Measurements from ENCODE around the gene MBNL2.

MBNL2 gene

GRCh38 chr13:97390941-97391600 lies 168.9 kb downstream of the MBNL2 start:
- ChIA-PET POLR2A (no interaction called here), CTCF (no interaction called here)
- no peak for DNase-seq

GRCh38 chr13:97392020-97392419 lies 169.9 kb downstream of the MBNL2 start:
- Histone ChIP-seq H3K9me3 (ENCODE audit: control extremely low read depth in 1 of 5, control insufficient read depth in 4 of 5, insufficient read depth in 2 of 5, low read depth in 1 of 5, low read length in 4 of 5) (no peaks in the 10 kb centered on the region), H3K27ac (ENCODE audit: insufficient read depth in 1 of 2, low read depth in 1 of 2, low read length in 2 of 2, poor library complexity in 1 of 2, severe bottlenecking in 2 of 2) (no peak overlapping the region), H3K4me1 (ENCODE audit: control extremely low read depth in 1 of 4, control insufficient read depth in 4 of 4, insufficient read depth in 4 of 4, low read length in 3 of 4) (peaks cover 6 to 27% (median 14%) of the 10 kb centered on the region in 4 experiments), H3K27me3 (replicated peaks in 2 of 5; ENCODE audit: control insufficient read depth in 4 of 5, insufficient read depth in 5 of 5, low read length in 4 of 5) (no peaks in the 10 kb centered on the region), H3K4me3 (ENCODE audit: control insufficient read depth in 1 of 7, extremely low read depth in 1 of 7, insufficient read depth in 4 of 7, low read depth in 2 of 7, low read length in 6 of 7) (no peak overlapping the region), H3K36me3 (ENCODE audit: control insufficient read depth in 4 of 4, insufficient read depth in 4 of 4, low read length in 3 of 4) (peaks cover 0 to 9% (median 2%) of the 10 kb centered on the region in 4 experiments)
- POLR2A ChIA-PET = no interaction called here
- WGBS (ENCODE audit: insufficient coverage) = no CpG with 5 or more reads among the region's 1 CpG
- DNase-seq = no peak
- CTCF ChIA-PET = interaction anchor here (0.9 kb wide), 1 partner anchor 282 kb away, joined by 4 read pairs; no protein-coding TSS in a partner anchor

More at GRCh38 chr13:97390941-97391600, 168.9 kb downstream of the MBNL2 start:
- H3K9me3 ChIP-seq (ENCODE audit: control extremely low read depth in 1 of 5, control insufficient read depth in 4 of 5, insufficient read depth in 2 of 5, low read depth in 1 of 5, low read length in 4 of 5) = no peaks in the 10 kb centered on the region
- H3K4me1 ChIP-seq (ENCODE audit: control extremely low read depth in 1 of 4, control insufficient read depth in 4 of 4, insufficient read depth in 4 of 4, low read length in 3 of 4) = peaks cover 9 to 37% (median 21%) of the 10 kb centered on the region in 4 experiments
- no peaks in the 10 kb centered on the region for H3K27me3 ChIP-seq (replicated peaks in 2 of 5; ENCODE audit: control insufficient read depth in 4 of 5, insufficient read depth in 5 of 5, low read length in 4 of 5)
- peaks cover 0 to 9% (median 2%) of the 10 kb centered on the region in 4 experiments for H3K36me3 ChIP-seq (ENCODE audit: control insufficient read depth in 4 of 4, insufficient read depth in 4 of 4, low read length in 3 of 4)
- H3K27ac ChIP-seq (ENCODE audit: insufficient read depth in 1 of 2, low read depth in 1 of 2, low read length in 2 of 2, poor library complexity in 1 of 2, severe bottlenecking in 2 of 2) = no peak overlapping the region
- H3K4me3 ChIP-seq (ENCODE audit: control insufficient read depth in 1 of 7, extremely low read depth in 1 of 7, insufficient read depth in 4 of 7, low read depth in 2 of 7, low read length in 6 of 7) = no peak overlapping the region
- no CpG with 5 or more reads among the region's 3 CpGs for WGBS (ENCODE audit: insufficient coverage)

GRCh38 chr13:97394542-97394941 lies 172.4 kb downstream of the MBNL2 start:
- H3K27ac ChIP-seq (ENCODE audit: insufficient read depth in 1 of 2, low read depth in 1 of 2, low read length in 2 of 2, poor library complexity in 1 of 2, severe bottlenecking in 2 of 2) = no peak overlapping the region
- CTCF ChIA-PET = no interaction called here

GRCh38 chr13:97395447-97396136 lies 173.5 kb downstream of the MBNL2 start:
- Histone ChIP-seq H3K36me3 (ENCODE audit: control insufficient read depth in 4 of 4, insufficient read depth in 4 of 4, low read length in 3 of 4) (peaks cover 0 to 9% (median 2%) of the 10 kb centered on the region in 4 experiments), H3K27me3 (replicated peaks in 2 of 5; ENCODE audit: control insufficient read depth in 4 of 5, insufficient read depth in 5 of 5, low read length in 4 of 5) (peaks cover 0 to 2% (median 0%) of the 10 kb centered on the region in 5 experiments), H3K27ac (ENCODE audit: insufficient read depth in 1 of 2, low read depth in 1 of 2, low read length in 2 of 2, poor library complexity in 1 of 2, severe bottlenecking in 2 of 2) (no peak overlapping the region), H3K4me1 (ENCODE audit: control extremely low read depth in 1 of 4, control insufficient read depth in 4 of 4, insufficient read depth in 4 of 4, low read length in 3 of 4) (no peaks in the 10 kb centered on the region), H3K4me3 (ENCODE audit: control insufficient read depth in 1 of 7, extremely low read depth in 1 of 7, insufficient read depth in 4 of 7, low read depth in 2 of 7, low read length in 6 of 7) (no peak overlapping the region), H3K9me3 (ENCODE audit: control extremely low read depth in 1 of 5, control insufficient read depth in 4 of 5, insufficient read depth in 2 of 5, low read depth in 1 of 5, low read length in 4 of 5) (no peaks in the 10 kb centered on the region)
- ChIA-PET POLR2A (no interaction called here), CTCF (interaction anchor here (1.3 to 1.7 kb wide), 2 partner anchors 12 to 38 kb away, joined by 3 to 5 read pairs; partner anchors contain the start of gene RAP2A)
- DNase-seq = no peak
- 88% methylated on average over 3 of the region's 4 CpGs for WGBS (ENCODE audit: insufficient coverage)

More at GRCh38 chr13:97394542-97394941, 172.4 kb downstream of the MBNL2 start:
- Histone ChIP-seq H3K4me3 (ENCODE audit: control insufficient read depth in 1 of 7, extremely low read depth in 1 of 7, insufficient read depth in 4 of 7, low read depth in 2 of 7, low read length in 6 of 7) (no peak overlapping the region), H3K4me1 (ENCODE audit: control extremely low read depth in 1 of 4, control insufficient read depth in 4 of 4, insufficient read depth in 4 of 4, low read length in 3 of 4) (peaks cover 0 to 4% (median 0%) of the 10 kb centered on the region in 4 experiments), H3K36me3 (ENCODE audit: control insufficient read depth in 4 of 4, insufficient read depth in 4 of 4, low read length in 3 of 4) (peaks cover 0 to 9% (median 2%) of the 10 kb centered on the region in 4 experiments), H3K27me3 (replicated peaks in 2 of 5; ENCODE audit: control insufficient read depth in 4 of 5, insufficient read depth in 5 of 5, low read length in 4 of 5) (peaks cover 0 to 2% (median 0%) of the 10 kb centered on the region in 5 experiments), H3K9me3 (ENCODE audit: control extremely low read depth in 1 of 5, control insufficient read depth in 4 of 5, insufficient read depth in 2 of 5, low read depth in 1 of 5, low read length in 4 of 5) (no peaks in the 10 kb centered on the region)
- POLR2A ChIA-PET = no interaction called here
- no peak for DNase-seq

- no peak for DNase-seq
- no peaks in the 10 kb centered on the region for H3K4me1 ChIP-seq (ENCODE audit: control extremely low read depth in 1 of 4, control insufficient read depth in 4 of 4, insufficient read depth in 4 of 4, low read length in 3 of 4)
- H3K36me3 ChIP-seq (ENCODE audit: control insufficient read depth in 4 of 4, insufficient read depth in 4 of 4, low read length in 3 of 4) = peaks cover 0 to 2% (median 0%) of the 10 kb centered on the region in 4 experiments
- no peak overlapping the region for H3K27ac ChIP-seq (ENCODE audit: insufficient read depth in 1 of 2, low read depth in 1 of 2, low read length in 2 of 2, poor library complexity in 1 of 2, severe bottlenecking in 2 of 2)
- H3K4me3 ChIP-seq (ENCODE audit: control insufficient read depth in 1 of 7, extremely low read depth in 1 of 7, insufficient read depth in 4 of 7, low read depth in 2 of 7, low read length in 6 of 7) = no peak overlapping the region
- 88% methylated on average over 2 of the region's 10 CpGs for WGBS (ENCODE audit: insufficient coverage)
- ChIA-PET POLR2A (no interaction called here), CTCF (interaction anchor here (1.6 to 1.7 kb wide), 2 partner anchors 13 to 36 kb away, joined by 5 read pairs; partner anchors contain the start of gene RAP2A)
- H3K9me3 ChIP-seq (ENCODE audit: control extremely low read depth in 1 of 5, control insufficient read depth in 4 of 5, insufficient read depth in 2 of 5, low read depth in 1 of 5, low read length in 4 of 5) = no peaks in the 10 kb centered on the region
- peaks cover 0 to 2% (median 0%) of the 10 kb centered on the region in 5 experiments for H3K27me3 ChIP-seq (replicated peaks in 2 of 5; ENCODE audit: control insufficient read depth in 4 of 5, insufficient read depth in 5 of 5, low read length in 4 of 5)
These were observed 175.1 kb downstream of the MBNL2 start for GRCh38 chr13:97397267-97397666.

GRCh38 chr13:97401421-97401820 lies 179.3 kb downstream of the MBNL2 start:
- ChIA-PET CTCF (no interaction called here), POLR2A (no interaction called here)
- H3K27ac ChIP-seq (ENCODE audit: insufficient read depth in 1 of 2, low read depth in 1 of 2, low read length in 2 of 2, poor library complexity in 1 of 2, severe bottlenecking in 2 of 2) = no peak overlapping the region
- no peaks in the 10 kb centered on the region for H3K4me1 ChIP-seq (ENCODE audit: control extremely low read depth in 1 of 4, control insufficient read depth in 4 of 4, insufficient read depth in 4 of 4, low read length in 3 of 4)
- no peak for DNase-seq
- 50% methylated on average over 2 of the region's 3 CpGs for WGBS (ENCODE audit: insufficient coverage)
- no peaks in the 10 kb centered on the region for H3K9me3 ChIP-seq (ENCODE audit: control extremely low read depth in 1 of 5, control insufficient read depth in 4 of 5, insufficient read depth in 2 of 5, low read depth in 1 of 5, low read length in 4 of 5)
- H3K27me3 ChIP-seq (replicated peaks in 2 of 5; ENCODE audit: control insufficient read depth in 4 of 5, insufficient read depth in 5 of 5, low read length in 4 of 5) = peaks cover 0 to 2% (median 0%) of the 10 kb centered on the region in 5 experiments
- H3K4me3 ChIP-seq (ENCODE audit: control insufficient read depth in 1 of 7, extremely low read depth in 1 of 7, insufficient read depth in 4 of 7, low read depth in 2 of 7, low read length in 6 of 7) = no peak overlapping the region
- no peaks in the 10 kb centered on the region for H3K36me3 ChIP-seq (ENCODE audit: control insufficient read depth in 4 of 4, insufficient read depth in 4 of 4, low read length in 3 of 4)
